DND-41 (cell line): ENCODE measurements around the gene FLNC.

ENCODE experiments used
- ATAC-seq: fragments of 200-7000 bp; cut with Tn5 transposase; 3 replicates; pipeline ENCODE4 v1.9.1; 2021; ENCODE audit warnings: low read depth; ENCODE audit not compliant: insufficient read depth
- DNase-seq: peaks from one replicate; pipeline ENCODE4 v3.0.0-alpha.2; 2020
- H2AFZ ChIP-seq: 2 replicates; pipeline ENCODE4 v1.6.0; 2012; ENCODE audit warnings: low read depth, low read length
- H3K27ac ChIP-seq: 2 replicates; pipeline ENCODE4 v1.5.1; 2012; ENCODE audit warnings: low read length, inconsistent platforms
- H3K27me3 ChIP-seq: fragments of 200-600 bp; sonication (generic); 2 replicates; pipeline ENCODE4 v1.6.0; 2012; ENCODE audit warnings: low read length, mild to moderate bottlenecking, inconsistent platforms; ENCODE audit not compliant: insufficient read depth, poor library complexity
- H3K36me3 ChIP-seq: 2 replicates; pipeline ENCODE4 v1.5.1; 2012; ENCODE audit warnings: low read length, inconsistent platforms; ENCODE audit not compliant: insufficient read depth
- H3K4me1 ChIP-seq: 2 replicates; pipeline ENCODE4 v1.5.1; 2012; ENCODE audit warnings: mild to moderate bottlenecking, low read length; ENCODE audit not compliant: insufficient read depth
- H3K4me2 ChIP-seq: 2 replicates; pipeline ENCODE4 v1.6.0; 2012; ENCODE audit warnings: mild to moderate bottlenecking, moderate library complexity, low read length, inconsistent platforms; ENCODE audit not compliant: insufficient read depth
- H3K4me3 ChIP-seq, 2 experiments: fragments of 200-600 bp in 1 of 2; shearing (Covaris generic) in 1 of 2; 2 replicates each; pipeline ENCODE4 v1.5.1; 2012 to 2016; ENCODE audit warnings: inconsistent platforms in 2 of 2, low read length in 2 of 2, mild to moderate bottlenecking in 2 of 2, low read depth in 1 of 2, moderate library complexity in 1 of 2
- H3K79me2 ChIP-seq: 2 replicates; pipeline ENCODE4 v1.6.0; 2012; ENCODE audit warnings: low read length, inconsistent platforms; ENCODE audit not compliant: insufficient read depth
- H3K9ac ChIP-seq: 2 replicates; pipeline ENCODE4 v1.6.0; 2012; ENCODE audit warnings: low read depth, mild to moderate bottlenecking, inconsistent platforms, low read length, moderate library complexity
- H3K9me3 ChIP-seq: 2 replicates; pipeline ENCODE4 v1.5.1; 2012; ENCODE audit warnings: low read length, moderate library complexity, mild to moderate bottlenecking, inconsistent platforms; ENCODE audit not compliant: insufficient read depth, severe bottlenecking
- H4K20me1 ChIP-seq: 2 replicates; pipeline ENCODE4 v1.6.0; 2012; ENCODE audit warnings: low read length; ENCODE audit not compliant: insufficient read depth
- EZH2 ChIP-seq: IDR thresholded peaks from 3 replicates; pipeline ENCODE4 v1.6.1; 2012; ENCODE audit warnings: borderline replicate concordance, low read depth, mild to moderate bottlenecking, moderate library complexity, low read length, inconsistent platforms; ENCODE audit not compliant: severe bottlenecking
- TF ChIP-seq, protein P1 (sequence below): IDR thresholded peaks from 2 replicates; pipeline ENCODE4 v1.5.1; 2012; ENCODE audit warnings: borderline replicate concordance, low read length, moderate library complexity, mild to moderate bottlenecking; ENCODE audit not compliant: poor library complexity, severe bottlenecking; ENCODE audit errors: extremely low read depth

Gene FLNC

DNA sequence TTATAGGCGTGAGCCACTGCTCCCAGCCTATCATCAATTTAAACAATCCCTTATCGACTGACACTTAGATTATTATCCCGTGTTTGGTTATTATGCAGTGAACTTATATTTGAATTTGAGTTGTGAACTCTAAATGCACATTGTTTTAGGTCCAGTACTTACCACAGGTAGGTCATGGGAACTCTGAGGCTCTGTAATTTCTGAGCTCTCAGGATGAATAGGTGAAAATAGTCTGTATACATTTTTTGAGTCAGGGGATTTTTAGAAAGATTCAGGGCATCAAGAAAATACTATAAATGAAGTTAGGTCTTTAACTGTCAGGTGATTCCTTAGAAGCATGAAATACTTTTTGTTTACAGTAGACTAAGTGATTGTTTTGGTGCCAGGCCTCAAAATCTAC is 29.6 kb upstream of the FLNC start:
- no peak for ATAC-seq
- no peak overlapping the region for H3K4me3 ChIP-seq
- H3K79me2 ChIP-seq = no peaks in the 10 kb centered on the region

DNA sequence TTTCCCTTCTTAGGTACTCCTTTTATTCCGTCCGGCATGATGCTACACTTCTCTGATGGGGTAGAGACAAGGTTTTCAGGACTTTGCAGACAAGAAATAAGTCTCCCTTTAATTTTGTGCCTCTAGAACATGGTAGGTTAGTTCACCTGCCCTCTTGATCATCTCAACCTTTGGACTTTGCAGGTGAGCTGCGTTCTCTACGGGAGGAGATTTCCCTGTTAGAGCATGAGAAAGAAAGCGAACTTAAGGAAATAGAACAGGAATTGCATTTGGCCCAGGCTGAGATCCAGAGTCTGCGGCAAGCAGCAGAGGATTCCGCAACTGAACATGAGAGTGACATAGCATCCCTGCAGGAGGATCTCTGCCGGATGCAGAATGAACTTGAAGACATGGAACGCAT is 29.2 kb upstream of the FLNC start:
- Histone ChIP-seq H3K4me3 (no peak overlapping the region), H4K20me1 (no peaks in the 10 kb centered on the region), H2AFZ (no peak overlapping the region), H3K27ac (no peak overlapping the region), H3K4me1 (no peaks in the 10 kb centered on the region), H3K79me2 (no peaks in the 10 kb centered on the region), H3K4me2 (no peak overlapping the region), H3K9ac (no peak overlapping the region), H3K27me3 (no peaks in the 10 kb centered on the region), H3K9me3 (no peaks in the 10 kb centered on the region), H3K36me3 (peaks cover 32% of the 10 kb centered on the region)
- TF ChIP-seq, protein P1, sequence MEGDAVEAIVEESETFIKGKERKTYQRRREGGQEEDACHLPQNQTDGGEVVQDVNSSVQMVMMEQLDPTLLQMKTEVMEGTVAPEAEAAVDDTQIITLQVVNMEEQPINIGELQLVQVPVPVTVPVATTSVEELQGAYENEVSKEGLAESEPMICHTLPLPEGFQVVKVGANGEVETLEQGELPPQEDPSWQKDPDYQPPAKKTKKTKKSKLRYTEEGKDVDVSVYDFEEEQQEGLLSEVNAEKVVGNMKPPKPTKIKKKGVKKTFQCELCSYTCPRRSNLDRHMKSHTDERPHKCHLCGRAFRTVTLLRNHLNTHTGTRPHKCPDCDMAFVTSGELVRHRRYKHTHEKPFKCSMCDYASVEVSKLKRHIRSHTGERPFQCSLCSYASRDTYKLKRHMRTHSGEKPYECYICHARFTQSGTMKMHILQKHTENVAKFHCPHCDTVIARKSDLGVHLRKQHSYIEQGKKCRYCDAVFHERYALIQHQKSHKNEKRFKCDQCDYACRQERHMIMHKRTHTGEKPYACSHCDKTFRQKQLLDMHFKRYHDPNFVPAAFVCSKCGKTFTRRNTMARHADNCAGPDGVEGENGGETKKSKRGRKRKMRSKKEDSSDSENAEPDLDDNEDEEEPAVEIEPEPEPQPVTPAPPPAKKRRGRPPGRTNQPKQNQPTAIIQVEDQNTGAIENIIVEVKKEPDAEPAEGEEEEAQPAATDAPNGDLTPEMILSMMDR = no peak
- TF ChIP-seq EZH2 = no peak
- DNase-seq (no peak), ATAC-seq (no peak)

More for the DNA sequence above, 29.6 kb upstream of the FLNC start:
- Histone ChIP-seq H3K27ac (no peak overlapping the region), H3K36me3 (peaks cover 27% of the 10 kb centered on the region; the same call in 1 of the 2 replicates), H3K9ac (no peak overlapping the region), H3K4me2 (no peak overlapping the region), H3K4me1 (no peaks in the 10 kb centered on the region), H3K9me3 (no peaks in the 10 kb centered on the region), H2AFZ (no peak overlapping the region), H4K20me1 (no peaks in the 10 kb centered on the region), H3K27me3 (no peaks in the 10 kb centered on the region)
- TF ChIP-seq EZH2 = no peak
- TF ChIP-seq, protein P1 = no peak
- DNase-seq = no peak

DNA sequence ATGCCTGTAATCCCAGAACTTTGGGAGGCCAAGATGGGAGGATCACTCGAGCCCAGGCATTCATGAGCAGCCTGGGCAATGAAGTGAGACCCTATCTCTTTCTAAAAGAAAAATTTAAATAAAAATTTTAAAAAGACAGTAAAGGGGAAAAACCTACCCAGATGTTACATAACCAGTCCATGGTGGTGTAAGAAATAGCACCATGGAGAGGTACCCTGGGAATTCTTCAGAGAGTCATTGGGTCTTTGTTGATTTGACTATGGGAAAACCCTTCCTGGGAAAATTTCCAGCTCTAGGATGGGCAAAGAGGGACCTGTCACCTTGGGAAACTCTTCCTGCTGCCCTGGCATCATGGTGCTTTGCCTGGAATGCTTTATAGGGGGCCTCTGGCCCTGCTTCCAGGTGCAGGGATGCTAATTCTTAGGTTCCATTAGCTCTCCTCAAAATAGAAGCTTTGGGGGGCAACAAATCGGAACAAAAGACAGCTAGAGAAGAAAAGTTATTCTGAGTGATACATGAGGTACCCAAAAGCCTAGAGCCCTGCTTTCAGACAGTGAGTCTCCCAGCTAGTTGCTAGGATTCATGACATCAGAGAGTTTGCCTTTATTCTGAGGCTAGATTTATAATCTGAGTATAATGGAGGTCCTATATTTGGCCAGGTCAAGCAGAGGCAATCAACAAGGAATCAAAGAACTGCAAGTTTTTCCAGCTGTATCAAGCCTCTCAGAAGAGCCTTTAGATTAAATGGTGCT is 28.4 kb upstream of the FLNC start:
- Histone ChIP-seq H3K4me1 (no peaks in the 10 kb centered on the region), H3K79me2 (no peaks in the 10 kb centered on the region), H3K9ac (no peak overlapping the region), H3K27me3 (no peaks in the 10 kb centered on the region), H3K4me2 (no peak overlapping the region), H3K4me3 (no peak overlapping the region), H4K20me1 (no peaks in the 10 kb centered on the region), H3K27ac (no peak overlapping the region), H2AFZ (no peak overlapping the region), H3K36me3 (peaks cover 40% of the 10 kb centered on the region), H3K9me3 (no peaks in the 10 kb centered on the region)
- ATAC-seq (no peak), DNase-seq (no peak)
- TF ChIP-seq, protein P1 = no peak
- no peak for TF ChIP-seq EZH2
